Right cardiac atrium (tissue), 5 donors: ENCODE measurements around the gene MICA. TPM values are rescaled to one million over a fixed set of nuclear protein-coding genes. Genes with fewer than 3 reads are reported as not detected.
A peak's percentile ranks its signal among the peaks of the same experiment; 100 is the strongest.
"Not testable (repeated sequence)": the region's sequence is repeated elsewhere in the genome, so short reads cannot be mapped to it uniquely, and the experiment has no call there.

Experiments
- ATAC-seq, 2 donors: fragments of 200-7000 bp; cut with Tn5 transposase; one replicate each; pipeline versions ENCODE4 v1.8.0 to v1.9.1; 2020; ENCODE audit warnings: moderate library complexity in 2 of 2, mild to moderate bottlenecking in 1 of 2
- DNase-seq, 3 donors: peaks; one replicate each; pipeline ENCODE4 v3.0.0-alpha.2; 2020
- H3K27ac ChIP-seq: one replicate; pipeline ENCODE4 v1.5.1; 2013; ENCODE audit warnings: mild to moderate bottlenecking, low read length, control low read depth, moderate library complexity
- H3K27me3 ChIP-seq: one replicate; pipeline ENCODE4 v1.6.1; 2013; ENCODE audit not compliant: control insufficient read depth, insufficient read depth
- H3K4me1 ChIP-seq: one replicate; pipeline ENCODE4 v1.6.1; 2013; ENCODE audit warnings: low read length; ENCODE audit not compliant: control insufficient read depth, insufficient read depth
- H3K4me3 ChIP-seq: one replicate; pipeline ENCODE4 v1.5.1; 2013; ENCODE audit warnings: low read length, control low read depth
- H3K9me3 ChIP-seq: one replicate; pipeline ENCODE4 v1.6.1; 2013; ENCODE audit warnings: low read length; ENCODE audit not compliant: control insufficient read depth
- WGBS: extraction: QIAGEN DNeasy Blood & Tissue Kit; methylation state at CpG from one replicate; pipeline ENCODE4 v1.1.7; 2013; 5-methylcytosine and 5-hydroxymethylcytosine counted together
- intact Hi-C, 4 donors: fragments of 100-400 bp; cut with DNase I; formaldehyde crosslinking; loops; one replicate each; pipeline versions ENCODE4 v1.11.0 to v1.14.0; 2022 to 2023
- polyA plus RNA-seq: library from polyadenylated mRNA; stranded (reverse); fragments of 200-250 nt; gene quantifications from one replicate; pipeline ENCODE4 v1.2.3, GENCODE V29; 2013
- total RNA-seq, 4 donors: library from RNA; stranded (reverse); fragmentation: NEBNext Ultra II Directional; extraction: Animal tissue kit (Norgen Biotek cat#: 25700); gene quantifications; one replicate each; pipeline ENCODE4 v1.2.1, GENCODE V29; 2021
- donor health status: healthy with polysubstance abuse.
- donor health status: DM: no; HTN: yes; CAD: no.
- donor health status: DM: no; HTN: no; CAD: no.
- donor health status: DM: no; HTN: yes; CAD: no; lungs with severe emphysema.
- donor health status: DM: yes; HTN: yes; CAD: no.

The MICA gene
- total and polyA plus RNA-seq, 5 donors: 8.8 to 13.6 (median 10.7) TPM

DNA sequence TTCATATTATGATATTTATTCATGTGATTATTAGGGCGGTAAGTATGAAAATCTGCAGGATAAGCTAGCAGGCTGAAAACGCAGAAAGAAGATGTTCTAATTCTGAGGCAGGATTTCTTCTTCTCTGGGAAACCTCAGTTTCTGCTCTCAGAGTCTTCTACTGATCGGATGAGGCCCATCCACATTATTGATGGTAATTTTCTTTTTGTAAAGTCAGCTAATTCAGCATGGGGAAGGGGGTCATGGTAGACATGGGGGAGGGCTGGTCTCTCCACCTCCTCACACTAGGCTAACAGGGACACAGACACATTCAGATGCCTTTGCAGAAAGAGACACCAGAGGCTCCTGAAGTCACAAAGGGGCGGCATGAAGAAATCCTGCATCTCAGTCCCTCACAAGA lies 21.7 kb upstream of the MICA start:
- intact Hi-C loops: no loop called here
- H3K4me1 ChIP-seq: no peaks in the 10 kb centered on the region
- no peak overlapping the region for H3K27ac ChIP-seq
- no peaks in the 10 kb centered on the region for H3K27me3 ChIP-seq
- DNase-seq (no peak), ATAC-seq (no peak)
- H3K9me3 ChIP-seq: no peaks in the 10 kb centered on the region
- no peak overlapping the region for H3K4me3 ChIP-seq
- 78% methylated on average over 4 of the region's 4 CpGs for WGBS

DNA sequence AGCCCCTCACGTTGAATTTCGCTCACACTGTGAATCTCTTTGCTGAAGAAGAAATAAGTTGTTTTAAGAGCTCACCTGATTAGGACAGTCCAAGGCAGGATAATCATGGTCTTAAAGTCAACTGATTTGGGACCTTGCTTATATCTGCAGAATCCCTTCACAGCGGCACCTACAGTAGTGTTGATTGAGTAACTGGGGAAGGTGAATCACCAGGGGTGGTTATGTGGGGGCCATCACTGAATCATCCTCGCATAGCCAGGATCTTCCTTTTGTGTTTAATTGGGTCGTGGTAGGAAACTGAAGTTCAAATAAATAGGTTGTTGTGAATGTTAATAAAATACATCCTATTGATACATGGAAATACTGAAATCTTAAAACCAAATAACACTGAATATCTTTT lies 20.2 kb upstream of the MICA start:
- no peak for DNase-seq
- WGBS: 65% methylated on average over 5 of the region's 5 CpGs

DNA sequence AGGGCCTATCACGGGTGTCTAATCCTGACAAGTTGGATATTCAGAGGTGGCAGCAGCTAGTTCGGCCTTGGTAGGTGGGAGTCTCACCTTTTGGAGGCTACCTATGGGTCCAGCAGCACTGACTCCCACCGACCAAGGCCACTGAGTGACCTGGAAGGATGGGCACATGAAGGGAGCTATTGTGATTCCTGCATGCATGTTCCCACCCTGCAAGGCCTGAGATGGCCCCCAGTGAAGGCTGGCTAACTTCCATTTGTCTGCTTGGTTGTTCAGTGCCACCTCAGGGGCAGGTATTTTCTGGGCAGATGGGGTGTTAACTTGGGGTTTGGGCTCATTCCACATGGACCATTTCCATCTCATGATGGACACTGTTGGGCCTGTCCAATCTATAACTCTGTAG lies 18.4 kb upstream of the MICA start:
- Histone ChIP-seq H3K4me3 (no peak overlapping the region), H3K27me3 (no peaks in the 10 kb centered on the region), H3K27ac (no peak overlapping the region), H3K9me3 (no peaks in the 10 kb centered on the region), H3K4me1 (no peaks in the 10 kb centered on the region)
- WGBS: 67% methylated on average over 3 of the region's 3 CpGs
- ATAC-seq: no peak
- no peak for DNase-seq
- intact Hi-C loops: no loop called here

More for the DNA sequence above, 20.2 kb upstream of the MICA start:
- H3K9me3 ChIP-seq: no peaks in the 10 kb centered on the region
- H3K4me1 ChIP-seq: no peaks in the 10 kb centered on the region
- H3K4me3 ChIP-seq: no peak overlapping the region
- intact Hi-C loops: no loop called here
- H3K27me3 ChIP-seq: no peaks in the 10 kb centered on the region
- no peak overlapping the region for H3K27ac ChIP-seq
- no peak for ATAC-seq

DNA sequence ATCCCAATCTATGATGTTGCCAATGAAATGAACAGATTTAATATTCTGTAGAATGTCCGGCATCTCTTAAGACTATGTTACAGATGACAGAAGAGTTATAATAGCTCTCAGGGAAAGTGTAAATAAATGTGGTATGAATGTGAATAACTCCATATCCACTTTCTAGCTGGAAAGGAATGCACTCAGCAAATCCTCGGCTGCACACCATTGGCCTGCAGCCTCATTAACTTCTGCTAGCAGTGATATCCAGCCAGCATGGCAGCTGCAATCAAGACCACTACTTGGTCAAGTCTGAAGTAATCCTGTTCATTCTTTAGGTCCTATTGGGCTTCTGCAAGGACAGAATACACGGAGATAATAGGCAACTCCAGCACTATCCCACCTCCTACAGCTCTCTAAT lies 17.3 kb upstream of the MICA start:
- intact Hi-C loops: no loop called here

DNA sequence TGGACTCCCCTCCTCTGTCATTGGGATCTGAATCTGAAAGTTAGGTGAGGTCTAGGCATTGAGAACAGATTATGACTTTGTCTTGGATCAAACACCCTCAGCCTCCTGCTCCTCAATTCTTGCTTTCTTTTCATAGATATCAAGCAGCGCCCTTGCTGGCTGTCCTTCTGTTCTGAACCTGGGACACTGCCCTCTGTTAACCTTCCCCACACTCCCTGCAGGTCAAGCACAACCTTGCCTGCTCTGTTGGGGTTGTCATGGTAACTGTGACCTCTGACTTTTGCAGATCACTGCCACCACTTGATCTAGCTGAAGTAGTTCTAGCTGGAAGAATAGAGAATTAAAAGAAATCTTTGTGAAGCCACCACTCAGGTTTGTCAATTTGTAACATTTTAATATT lies 16.4 kb upstream of the MICA start:
- 68% methylated on average over 1 of the region's 1 CpG for WGBS
- no peak for ATAC-seq

More for the DNA sequence above, 17.3 kb upstream of the MICA start:
- WGBS: 56% methylated on average over 3 of the region's 3 CpGs
- Histone ChIP-seq H3K27me3 (no peaks in the 10 kb centered on the region), H3K4me3 (no peak overlapping the region), H3K4me1 (no peaks in the 10 kb centered on the region), H3K27ac (no peak overlapping the region), H3K9me3 (no peaks in the 10 kb centered on the region)
- ATAC-seq (no peak), DNase-seq (no peak)

DNA sequence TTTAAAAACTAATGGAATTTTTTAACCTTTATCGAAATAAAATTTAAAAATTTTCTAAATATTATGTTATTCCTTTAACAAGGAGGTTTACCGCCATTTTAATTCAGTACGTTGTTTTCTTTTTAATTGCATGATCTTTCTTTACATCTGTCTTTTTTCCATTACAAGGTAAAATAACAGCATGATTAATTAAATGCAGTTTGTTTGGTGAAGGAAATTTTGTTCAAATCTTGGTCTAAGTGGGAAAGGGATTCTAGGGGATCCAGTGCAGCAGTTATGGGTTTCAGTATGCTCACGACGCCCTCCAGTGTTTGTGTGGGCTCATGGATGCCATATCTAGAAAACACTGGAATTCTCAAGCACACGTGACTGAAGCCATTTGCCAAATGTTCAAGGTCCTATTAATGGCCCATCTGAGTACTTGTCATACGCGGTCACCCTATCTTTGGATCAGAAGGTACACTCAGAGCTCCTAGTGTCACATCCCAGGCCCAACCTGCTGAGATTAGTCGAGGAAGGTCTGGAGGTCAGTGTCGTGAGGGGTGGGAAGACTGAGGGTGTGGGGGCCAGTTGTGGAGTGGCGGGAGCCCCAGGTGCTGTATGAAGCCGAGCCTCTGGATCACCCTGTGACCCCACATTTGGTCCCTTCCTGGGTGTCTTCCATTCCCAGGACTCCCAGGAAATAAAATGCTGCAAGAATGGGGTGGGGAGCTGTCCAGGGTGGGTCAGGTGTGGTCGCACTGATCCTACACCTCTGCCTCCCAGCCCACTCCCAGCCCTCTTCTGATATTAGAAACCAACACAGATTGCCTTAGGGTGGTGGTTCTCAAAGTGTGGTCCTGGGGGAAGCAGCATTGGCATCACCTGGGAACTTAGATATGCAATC lies 14.2 kb upstream of the MICA start:
- H3K27ac ChIP-seq, H3K27me3 ChIP-seq, H3K4me3 ChIP-seq, H3K9me3 ChIP-seq, H3K4me1 ChIP-seq, intact Hi-C loops, DNase-seq: not testable (repeated sequence)
- WGBS: 68% methylated on average over 4 of the region's 13 CpGs
- ATAC-seq: peak; percentile 36 to 58

More for the DNA sequence above, 16.4 kb upstream of the MICA start:
- no peak for DNase-seq
- no peak overlapping the region for H3K4me3 ChIP-seq
- H3K27me3 ChIP-seq: no peaks in the 10 kb centered on the region
- H3K27ac ChIP-seq: no peak overlapping the region
- no peaks in the 10 kb centered on the region for H3K9me3 ChIP-seq
- no peaks in the 10 kb centered on the region for H3K4me1 ChIP-seq
- intact Hi-C loops: no loop called here

DNA sequence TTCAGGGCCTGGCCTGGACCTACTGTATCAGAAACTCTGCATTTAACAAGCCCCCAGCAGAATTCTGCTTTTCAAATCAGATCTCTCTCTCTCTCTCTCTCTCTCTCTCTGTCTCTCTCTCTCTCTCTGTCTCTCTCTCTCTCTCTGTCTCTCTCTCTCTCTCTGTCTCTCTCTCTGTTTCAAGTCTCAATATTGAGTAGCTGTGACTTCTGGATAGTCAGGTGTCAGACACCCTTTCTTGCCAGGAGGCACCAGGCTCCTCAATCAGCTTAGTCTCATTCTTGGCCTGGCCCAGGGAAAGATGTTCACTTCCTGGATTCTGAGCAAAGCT lies 13.6 kb upstream of the MICA start:
- H3K27ac ChIP-seq, H3K4me1 ChIP-seq, H3K27me3 ChIP-seq, DNase-seq, ATAC-seq, H3K4me3 ChIP-seq, H3K9me3 ChIP-seq, intact Hi-C loops: not testable (repeated sequence)

DNA sequence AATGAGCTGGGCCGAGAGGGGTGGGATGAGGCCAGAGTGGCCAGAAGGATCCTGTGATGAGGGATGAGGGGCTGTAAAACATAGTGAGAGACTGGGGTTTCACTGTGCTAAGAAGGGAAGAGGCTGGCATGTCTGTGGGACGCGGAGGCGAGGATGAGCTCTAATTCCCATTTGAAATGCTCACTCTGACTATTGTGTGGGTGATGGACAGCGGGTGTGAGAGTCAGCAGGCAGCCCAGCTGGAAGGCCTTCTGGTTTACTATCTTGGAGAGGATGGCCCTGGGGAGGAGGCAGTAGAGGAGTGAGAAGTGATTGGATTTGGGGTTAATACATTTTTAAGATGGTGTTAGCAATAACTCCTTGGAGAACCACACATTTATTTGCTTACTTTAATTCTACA lies 9.5 kb upstream of the MICA start:
- Histone ChIP-seq H3K4me3 (no peak overlapping the region), H3K9me3 (no peaks in the 10 kb centered on the region), H3K4me1 (no peaks in the 10 kb centered on the region), H3K27ac (no peak overlapping the region), H3K27me3 (no peaks in the 10 kb centered on the region)
- DNase-seq (no peak), ATAC-seq (no peak)
- intact Hi-C loops: no loop called here
- WGBS: 86% methylated on average over 5 of the region's 5 CpGs

DNA sequence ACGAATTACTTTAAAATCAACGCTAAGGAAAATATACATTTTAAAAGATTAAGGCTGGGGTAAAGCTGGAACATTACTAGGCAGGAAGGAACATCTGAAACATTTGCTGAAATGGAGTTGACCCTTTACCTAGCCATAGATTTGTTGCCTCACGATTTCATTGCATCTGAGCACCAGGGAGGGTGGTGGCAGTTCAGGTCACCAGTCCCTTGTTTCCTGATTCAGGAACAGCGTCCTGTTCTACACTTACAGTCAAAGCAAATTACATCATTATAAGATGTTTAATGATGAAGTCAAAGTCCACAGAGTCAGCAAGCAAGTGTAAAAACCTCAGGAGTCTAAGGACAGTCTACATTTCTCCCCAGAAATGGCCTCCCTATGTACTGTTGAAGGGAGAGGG lies 9.0 kb upstream of the MICA start:
- H3K27me3 ChIP-seq: no peaks in the 10 kb centered on the region
- H3K9me3 ChIP-seq: no peaks in the 10 kb centered on the region
- ATAC-seq: no peak
- no peak overlapping the region for H3K4me3 ChIP-seq
- no peak for DNase-seq
- WGBS: 62% methylated on average over 4 of the region's 4 CpGs
- no peaks in the 10 kb centered on the region for H3K4me1 ChIP-seq
- no peak overlapping the region for H3K27ac ChIP-seq
- intact Hi-C loops: no loop called here

DNA sequence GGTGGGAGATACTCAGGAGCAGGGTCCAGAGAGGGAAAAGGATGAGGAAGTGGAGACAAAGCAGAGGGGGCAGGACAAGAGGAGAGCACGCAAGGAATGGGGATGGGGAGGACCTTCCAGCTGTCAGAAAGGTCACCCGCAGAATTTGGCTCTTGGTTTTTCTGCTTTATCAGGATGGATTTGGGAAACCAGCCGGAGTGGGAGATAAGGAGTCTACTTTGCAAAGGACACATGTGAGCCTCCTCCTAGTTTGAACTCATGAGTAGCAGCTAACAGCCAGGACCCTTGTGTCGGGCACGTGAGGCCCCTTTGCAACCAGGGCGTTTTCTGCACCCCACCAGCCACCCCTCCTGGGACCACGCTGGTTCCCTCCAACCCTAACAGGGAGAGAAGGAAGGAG lies 7.6 kb upstream of the MICA start:
- intact Hi-C loops: loop anchor here (2.0 to 5.0 kb wide), 3 partner anchors 45 to 47 kb away; no protein-coding TSS in a partner anchor
- Histone ChIP-seq H3K9me3 (no peaks in the 10 kb centered on the region), H3K27me3 (no peaks in the 10 kb centered on the region), H3K4me3 (no peak overlapping the region), H3K4me1 (no peaks in the 10 kb centered on the region), H3K27ac (no peak overlapping the region)
- DNase-seq (no peak), ATAC-seq (no peak)
- 63% methylated on average over 7 of the region's 7 CpGs for WGBS

DNA sequence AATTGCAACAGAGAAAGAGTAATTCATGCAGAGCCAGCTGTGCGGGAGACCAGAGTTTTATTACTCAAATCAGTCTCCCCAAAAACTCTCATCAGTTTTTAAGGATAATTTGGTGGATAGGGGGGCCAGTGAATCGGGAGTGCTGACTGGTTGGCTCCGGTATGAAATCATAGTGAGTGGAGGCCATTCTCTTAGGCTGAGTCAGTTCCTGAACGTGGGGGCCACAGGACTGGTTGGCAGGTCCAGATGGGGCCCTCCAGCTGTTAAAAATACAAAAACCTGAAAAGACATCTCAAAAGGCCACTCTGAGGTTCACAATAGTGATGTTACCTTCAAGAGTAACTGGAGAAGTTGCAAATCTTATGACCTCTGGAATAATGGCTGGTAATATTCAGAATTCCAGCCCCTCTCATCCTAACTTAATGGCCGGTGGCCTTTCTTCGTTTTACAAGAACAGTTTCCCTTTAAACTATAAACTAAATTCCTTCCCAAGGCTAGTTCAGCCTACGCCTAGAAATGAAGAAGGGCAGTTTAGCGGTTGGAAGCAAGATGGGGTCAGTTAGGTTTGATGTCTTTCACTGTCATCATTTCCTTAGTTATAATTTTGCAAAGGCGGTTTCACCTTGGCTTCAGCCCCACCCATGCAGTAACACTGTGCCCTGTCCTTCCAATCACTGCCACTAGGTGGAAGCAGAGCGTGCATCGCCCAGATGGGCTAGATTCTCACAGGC lies 6.8 kb upstream of the MICA start:
- Histone ChIP-seq H3K4me3 (no peak overlapping the region), H3K27ac (no peak overlapping the region), H3K9me3 (no peaks in the 10 kb centered on the region), H3K27me3 (no peaks in the 10 kb centered on the region), H3K4me1 (no peaks in the 10 kb centered on the region)
- ATAC-seq: peak; percentile 32 to 46
- WGBS: 42% methylated on average over 11 of the region's 11 CpGs
- peak; percentile 74 to 90 (median 89) for DNase-seq
- intact Hi-C loops: loop anchor here (2.0 to 5.0 kb wide), 3 partner anchors 44 to 46 kb away; no protein-coding TSS in a partner anchor
